GM12878 (cell line): ENCODE measurements around the gene PNMA8B. TPM values are rescaled to one million over a fixed set of nuclear protein-coding genes. Genes with fewer than 3 reads are reported as not detected.

ENCODE experiments used
- ATAC-seq: fragments of 200-7000 bp; cut with Tn5 transposase; 3 replicates; pipeline ENCODE4 v1.9.1; 2020; ENCODE audit warnings: mild to moderate bottlenecking, moderate library complexity
- BruUV-seq: library from RNA; stranded (reverse); fragments of 400-500 nt; replicated peaks from 2 replicates; lab custom pipeline; 2021; lab: Mats Ljungman, UMichigan
- CTCF ChIA-PET: fragments of 300-600 bp; sonication (Branson Sonifier 250); formaldehyde crosslinking; extraction: SDS; loops from one replicate; lab custom pipeline; 2021; ENCODE audit warnings: inconsistent platforms; lab: Yijun Ruan, JAX
- POLR2A ChIA-PET: fragments of 350-600 bp; formaldehyde crosslinking; extraction: SDS; loops from one replicate; lab custom pipeline; 2021; ENCODE audit warnings: inconsistent platforms; lab: Charles Lee
- RAD21 ChIA-PET: fragments of 300-600 bp; sonication (Branson Sonifier 250); formaldehyde crosslinking; loops from one replicate; lab custom pipeline; 2023; ENCODE audit warnings: antibody characterized with exemption; ENCODE audit not compliant: unreplicated experiment; lab: Charles Lee
- SMC1A ChIA-PET: fragments of 300-600 bp; sonication (Branson Sonifier 250); formaldehyde crosslinking; loops from one replicate; lab custom pipeline; 2023; ENCODE audit not compliant: unreplicated experiment, uncharacterized antibody; lab: Charles Lee
- DNase-seq: peaks from one replicate; pipeline ENCODE4 v3.0.0-alpha.2; 2011; ENCODE audit warnings: low read depth, low spot score
- FAIRE-seq: peaks from 3 replicates; lab custom pipeline; 2011; peaks lifted over from hg19 to GRCh38; lab: Jason Lieb, UNC
- H2AFZ ChIP-seq: 2 replicates; pipeline ENCODE4 v1.6.0; 2011; ENCODE audit warnings: low read depth, low read length, control low read depth; ENCODE audit not compliant: control insufficient read depth
- H3K27ac ChIP-seq: 2 replicates; pipeline ENCODE4 v1.5.1; 2011; ENCODE audit warnings: control low read depth; ENCODE audit not compliant: control insufficient read depth, insufficient read depth
- H3K27me3 ChIP-seq, 2 experiments: replicated peaks in 1 of 2; 2 replicates each; pipeline versions ENCODE4 v1.6.0 to v1.6.1; 2011; ENCODE audit warnings: low read length in 1 of 2; ENCODE audit not compliant: control insufficient read depth in 2 of 2, insufficient read depth in 2 of 2
- H3K36me3 ChIP-seq, 2 experiments: 2 replicates each; pipeline ENCODE4 v1.5.1; 2011; ENCODE audit warnings: low read length in 1 of 2; ENCODE audit not compliant: control insufficient read depth in 2 of 2, insufficient read depth in 2 of 2
- H3K4me1 ChIP-seq: 2 replicates; pipeline ENCODE4 v1.6.1; 2011; ENCODE audit warnings: mild to moderate bottlenecking, low read length, moderate library complexity, mixed read lengths; ENCODE audit not compliant: control insufficient read depth, insufficient read depth
- H3K4me2 ChIP-seq: 2 replicates; pipeline ENCODE4 v1.6.0; 2011; ENCODE audit warnings: control low read depth; ENCODE audit not compliant: control insufficient read depth, insufficient read depth
- H3K4me3 ChIP-seq: fragments of 200-600 bp; sonication (generic); 2 replicates; pipeline ENCODE4 v1.5.1; 2016
- H3K79me2 ChIP-seq: 2 replicates; pipeline ENCODE4 v1.6.0; 2011; ENCODE audit warnings: low read length; ENCODE audit not compliant: control insufficient read depth, insufficient read depth
- H3K9ac ChIP-seq: 2 replicates; pipeline ENCODE4 v1.8.0; 2011; ENCODE audit warnings: low read length, control low read depth, mixed read lengths; ENCODE audit not compliant: control insufficient read depth, insufficient read depth
- H3K9me3 ChIP-seq: replicated peaks from 3 replicates; pipeline ENCODE4 v1.5.1; 2011; ENCODE audit warnings: mild to moderate bottlenecking, low read length; ENCODE audit not compliant: control insufficient read depth, insufficient read depth
- H4K20me1 ChIP-seq: 2 replicates; pipeline ENCODE4 v1.6.0; 2011; ENCODE audit not compliant: control insufficient read depth, insufficient read depth
- CBX5 ChIP-seq: sonication (generic); IDR thresholded peaks from 2 replicates; pipeline ENCODE4 v1.6.1; 2016; ENCODE audit warnings: low read depth, moderate library complexity, mild to moderate bottlenecking, inconsistent platforms
- MLLT1 ChIP-seq: fragments of 450-650 bp; IDR thresholded peaks from 2 replicates; pipeline ENCODE4 v1.6.1; 2016; ENCODE audit warnings: mild to moderate bottlenecking
- RELB ChIP-seq: fragments of 450-650 bp; IDR thresholded peaks from 2 replicates; pipeline ENCODE4 v1.6.1; 2017; ENCODE audit warnings: low read depth, mild to moderate bottlenecking, moderate library complexity
- TAF1 ChIP-seq: IDR thresholded peaks from 2 replicates; pipeline ENCODE4 v1.6.1; 2011; ENCODE audit warnings: mild to moderate bottlenecking, low read depth, low read length, borderline replicate concordance
- ZNF274 ChIP-seq: IDR thresholded peaks from one replicate; pipeline ENCODE4 v1.8.0; 2011; ENCODE audit not compliant: insufficient read length, insufficient read depth
- WGBS: methylation state at CpG from one replicate; pipeline ENCODE4 v1.1.6; 2016; ENCODE audit warnings: low lambda C conversion rate; ENCODE audit not compliant: insufficient replicate concordance, insufficient coverage; ENCODE audit errors: missing lambda C conversion rate; 5-methylcytosine and 5-hydroxymethylcytosine counted together
- in situ Hi-C: fragments of 300-500 bp; cut with MboI; formaldehyde crosslinking; loops from 9 replicates; pipeline ENCODE4 v1.14.3; 2018; ENCODE audit warnings: mixed read lengths
- intact Hi-C: fragments of 100-400 bp; cut with micrococcal nuclease; formaldehyde crosslinking; loops from one replicate; pipeline ENCODE4 v1.14.2; 2022; ENCODE audit not compliant: unreplicated experiment
- polyA plus RNA-seq, 11 experiments: library from polyadenylated mRNA; depleted of rRNA in 4 of 11; unstranded in 6 of 11; stranded (reverse) in 5 of 11; fragments of >200 nt; fragmentation: Nextera tagmentation in 4 of 11; fragmentation: Illumina TruSeq in 1 of 11; extraction: Ambion mirVana in 4 of 11; extraction: Trizol in 1 of 11; gene quantifications; 1 replicate in 1 of 11; 2 replicates in 10 of 11; pipeline versions ENCODE4 v1.2.1 to v1.2.3, GENCODE V29; 2011 to 2016; ENCODE audit warnings: inconsistent platforms in 2 of 11, missing spikeins in 2 of 11, low read depth in 1 of 11
- total RNA-seq, 4 experiments: library from RNA; depleted of rRNA in 3 of 4; stranded (reverse); fragments of >200 nt in 3 of 4; fragmentation: Illumina TruSeq in 1 of 4; extraction: Trizol in 1 of 4; gene quantifications; 2 replicates each; pipeline versions ENCODE4 v1.2.1 to v1.2.3, GENCODE V29; 2013 to 2021

Gene PNMA8B
- total and polyA plus RNA-seq, 10 of the 15 experiments (the other 5 are each of a cell fraction or from before 2014, with no cell fraction given) = 0.01 TPM; not detected in 9

GRCh38 chr19:46481947-46482346 lies 13.7 kb downstream of the PNMA8B start:
- Histone ChIP-seq H3K4me1 (no peaks in the 10 kb centered on the region), H3K27me3 (no peaks in the 10 kb centered on the region), H3K27ac (no peak overlapping the region), H2AFZ (no peak overlapping the region), H3K36me3 (no peaks in the 10 kb centered on the region), H4K20me1 (no peaks in the 10 kb centered on the region), H3K79me2 (no peaks in the 10 kb centered on the region), H3K9ac (no peak overlapping the region), H3K4me2 (no peak overlapping the region), H3K4me3 (no peak overlapping the region), H3K9me3 (no peaks in the 10 kb centered on the region)
- POLR2A ChIA-PET = interaction anchor here (0.7 kb wide), 1 partner anchor 17 kb away, joined by 3 read pairs; no protein-coding TSS in a partner anchor
- in situ Hi-C loops (no loop called here), intact Hi-C loops (no loop called here)
- ATAC-seq = no peak
- CTCF ChIA-PET = interaction anchor here (0.7 to 1.3 kb wide), 3 partner anchors 32 to 80 kb away, joined by 3 to 4 read pairs (median 3); no protein-coding TSS in a partner anchor
- SMC1A ChIA-PET = no interaction called here
- BruUV-seq = no TSS peak
- DNase-seq = no peak
- RAD21 ChIA-PET = no interaction called here
- WGBS = 10% methylated on average over 5 of the region's 5 CpGs
- no peak for TF ChIP-seq ZNF274
- no peak for TF ChIP-seq CBX5
- no peak for TF ChIP-seq MLLT1
- TF ChIP-seq RELB = no peak
- no peak for TF ChIP-seq TAF1
- FAIRE-seq = no peak
